ENCODE data around the gene CD79A.

The CD79A gene

GRCh38 chr19:41923045-41923788 lies 46.1 kb downstream of the CD79A start:
- no peaks in the 10 kb centered on the region for H3K36me3 ChIP-seq (ENCODE audit: control insufficient read depth, insufficient read depth, low read length)
- no peak overlapping the region for H3K4me3 ChIP-seq (replicated peaks; ENCODE audit: low read depth, low read length)
- TF ChIP-seq, protein P1, sequence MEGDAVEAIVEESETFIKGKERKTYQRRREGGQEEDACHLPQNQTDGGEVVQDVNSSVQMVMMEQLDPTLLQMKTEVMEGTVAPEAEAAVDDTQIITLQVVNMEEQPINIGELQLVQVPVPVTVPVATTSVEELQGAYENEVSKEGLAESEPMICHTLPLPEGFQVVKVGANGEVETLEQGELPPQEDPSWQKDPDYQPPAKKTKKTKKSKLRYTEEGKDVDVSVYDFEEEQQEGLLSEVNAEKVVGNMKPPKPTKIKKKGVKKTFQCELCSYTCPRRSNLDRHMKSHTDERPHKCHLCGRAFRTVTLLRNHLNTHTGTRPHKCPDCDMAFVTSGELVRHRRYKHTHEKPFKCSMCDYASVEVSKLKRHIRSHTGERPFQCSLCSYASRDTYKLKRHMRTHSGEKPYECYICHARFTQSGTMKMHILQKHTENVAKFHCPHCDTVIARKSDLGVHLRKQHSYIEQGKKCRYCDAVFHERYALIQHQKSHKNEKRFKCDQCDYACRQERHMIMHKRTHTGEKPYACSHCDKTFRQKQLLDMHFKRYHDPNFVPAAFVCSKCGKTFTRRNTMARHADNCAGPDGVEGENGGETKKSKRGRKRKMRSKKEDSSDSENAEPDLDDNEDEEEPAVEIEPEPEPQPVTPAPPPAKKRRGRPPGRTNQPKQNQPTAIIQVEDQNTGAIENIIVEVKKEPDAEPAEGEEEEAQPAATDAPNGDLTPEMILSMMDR (IDR thresholded peaks at IDR 0.05; ENCODE audit: insufficient read depth, low read length, poor library complexity, severe bottlenecking), result no peak
- H3K27me3 ChIP-seq (replicated peaks; ENCODE audit: control insufficient read depth, insufficient read depth, low read length), result no peaks in the 10 kb centered on the region; the same call in none of the 2 replicates
- no peak for DNase-seq (ENCODE audit: extremely low read depth, insufficient read length)

- Histone ChIP-seq H3K27me3 (replicated peaks; ENCODE audit: control insufficient read depth, insufficient read depth, low read length) (no peaks in the 10 kb centered on the region; the same call in none of the 2 replicates), H3K4me3 (replicated peaks; ENCODE audit: low read depth, low read length) (no peak overlapping the region), H3K36me3 (ENCODE audit: control insufficient read depth, insufficient read depth, low read length) (no peaks in the 10 kb centered on the region)
- TF ChIP-seq, protein P1 (IDR thresholded peaks at IDR 0.05; ENCODE audit: insufficient read depth, low read length, poor library complexity, severe bottlenecking), result no peak
- DNase-seq (ENCODE audit: extremely low read depth, insufficient read length), result no peak
Measured at GRCh38 chr19:41924151-41925145, 47.4 kb downstream of the CD79A start.

- Histone ChIP-seq H3K4me3 (replicated peaks; ENCODE audit: low read depth, low read length) (no peak overlapping the region), H3K27me3 (replicated peaks; ENCODE audit: control insufficient read depth, insufficient read depth, low read length) (peaks cover 5% of the 10 kb centered on the region), H3K36me3 (ENCODE audit: control insufficient read depth, insufficient read depth, low read length) (no peaks in the 10 kb centered on the region)
- TF ChIP-seq, protein P1 (IDR thresholded peaks at IDR 0.05; ENCODE audit: insufficient read depth, low read length, poor library complexity, severe bottlenecking), result no peak
- no peak for DNase-seq (ENCODE audit: extremely low read depth, insufficient read length)
Measured at GRCh38 chr19:41925208-41926003, 48.3 kb downstream of the CD79A start.

DNA sequence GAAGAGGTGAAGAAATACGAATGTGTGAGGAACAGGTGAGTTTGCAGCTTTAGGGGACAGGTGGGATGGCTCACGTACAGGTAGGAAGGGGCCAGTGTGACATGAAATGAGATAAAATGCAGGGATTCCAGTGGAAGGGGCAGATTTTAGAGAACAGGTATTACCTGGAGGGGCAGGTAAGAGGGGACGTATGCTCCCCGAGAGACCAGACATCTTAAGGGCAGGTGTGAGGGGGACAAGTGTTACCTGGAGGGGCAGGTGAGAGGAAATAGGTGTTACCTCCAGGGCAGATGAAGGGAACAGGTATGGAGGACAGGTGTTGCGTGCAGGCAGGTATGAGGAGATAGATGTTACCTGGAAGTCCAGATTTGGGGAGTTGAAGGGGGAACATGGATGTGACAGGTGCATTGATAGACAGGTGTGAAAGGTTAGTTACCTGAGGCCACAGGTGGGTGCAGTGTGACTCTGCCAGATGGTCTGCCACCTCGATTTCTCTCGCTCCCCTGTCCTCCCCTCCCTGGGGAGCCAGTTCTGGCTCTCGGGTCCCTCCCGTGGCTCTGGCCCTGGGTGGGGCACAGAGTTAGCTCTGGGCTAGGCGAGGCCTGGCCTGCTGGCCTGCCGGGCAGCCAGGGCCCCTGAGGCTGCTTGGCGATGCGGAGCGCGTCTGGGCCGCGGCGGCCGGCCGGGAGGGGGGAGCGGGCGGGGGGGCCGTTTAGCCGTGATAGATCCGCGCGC lies 49.1 kb downstream of the CD79A start:
- no peak overlapping the region for H3K4me3 ChIP-seq (replicated peaks; ENCODE audit: low read depth, low read length)
- TF ChIP-seq, protein P1 (IDR thresholded peaks at IDR 0.05; ENCODE audit: insufficient read depth, low read length, poor library complexity, severe bottlenecking), result no peak
- DNase-seq (ENCODE audit: extremely low read depth, insufficient read length), result no peak
- peaks cover 7% of the 10 kb centered on the region for H3K27me3 ChIP-seq (replicated peaks; ENCODE audit: control insufficient read depth, insufficient read depth, low read length)
- no peaks in the 10 kb centered on the region for H3K36me3 ChIP-seq (ENCODE audit: control insufficient read depth, insufficient read depth, low read length)

Measured in GM06990 (cell line).